Measurements from ENCODE around the gene HAPLN3.
A peak's percentile ranks its signal among the peaks of the same experiment; 100 is the strongest.

The HAPLN3 gene

GRCh38 chr15:88909956-88910831 lies 14.8 kb upstream of the HAPLN3 start:
- no peak for DNase-seq (ENCODE audit: low read depth)

- no peak for DNase-seq (ENCODE audit: low read depth)
These were observed 13.6 kb upstream of the HAPLN3 start for GRCh38 chr15:88908697-88909621.

- DNase-seq (ENCODE audit: low read depth): no peak
These were observed 12.8 kb upstream of the HAPLN3 start for GRCh38 chr15:88908123-88908522.

GRCh38 chr15:88907111-88907510 lies 11.8 kb upstream of the HAPLN3 start:
- DNase-seq (ENCODE audit: low read depth): no peak

GRCh38 chr15:88906551-88906950 lies 11.2 kb upstream of the HAPLN3 start:
- no peak for DNase-seq (ENCODE audit: low read depth)

GRCh38 chr15:88906130-88906529 lies 10.8 kb upstream of the HAPLN3 start:
- no peak for DNase-seq (ENCODE audit: low read depth)

- DNase-seq (ENCODE audit: low read depth): no peak
These were observed 10.2 kb upstream of the HAPLN3 start for GRCh38 chr15:88905576-88905975.

- peak; percentile 83 for DNase-seq (ENCODE audit: low read depth)
These were observed 9.4 kb upstream of the HAPLN3 start for GRCh38 chr15:88904624-88905327.

GRCh38 chr15:88904257-88904623 lies 8.9 kb upstream of the HAPLN3 start:
- no peak for DNase-seq (ENCODE audit: low read depth)

- DNase-seq (ENCODE audit: low read depth): no peak
These were observed 7.5 kb upstream of the HAPLN3 start for GRCh38 chr15:88902846-88903245.

GRCh38 chr15:88902221-88902835 lies 7.0 kb upstream of the HAPLN3 start:
- DNase-seq (ENCODE audit: low read depth): no peak

- DNase-seq (ENCODE audit: low read depth): no peak
These were observed 6.3 kb upstream of the HAPLN3 start for GRCh38 chr15:88901508-88902220.

GRCh38 chr15:88900982-88901418 lies 5.7 kb upstream of the HAPLN3 start:
- DNase-seq (ENCODE audit: low read depth): no peak

GRCh38 chr15:88900309-88900981 lies 5.1 kb upstream of the HAPLN3 start:
- no peak for DNase-seq (ENCODE audit: low read depth)

GRCh38 chr15:88899251-88899650 lies 3.9 kb upstream of the HAPLN3 start:
- no peak for DNase-seq (ENCODE audit: low read depth)

GRCh38 chr15:88898736-88899135 lies 3.4 kb upstream of the HAPLN3 start:
- DNase-seq (ENCODE audit: low read depth): no peak

GRCh38 chr15:88897456-88898194 lies 2.3 kb upstream of the HAPLN3 start:
- peak; percentile 80 for DNase-seq (ENCODE audit: low read depth)

- DNase-seq (ENCODE audit: low read depth): no peak
These were observed 1.8 kb upstream of the HAPLN3 start for GRCh38 chr15:88897142-88897455.

- no peak for DNase-seq (ENCODE audit: low read depth)
These were observed 1.1 kb upstream of the HAPLN3 start for GRCh38 chr15:88896333-88897033.
